ENCODE data around the gene CDA.

Gene CDA

GRCh38 chr1:20589331-20590278 lies 708 bp downstream of the CDA start:
- Histone ChIP-seq H3F3A (ENCODE audit: control insufficient read depth, insufficient read depth) (no peaks in the 10 kb centered on the region), H3K79me2 (ENCODE audit: control insufficient read depth, low read length) (no peaks in the 10 kb centered on the region), H3K27ac (ENCODE audit: low read depth, low read length) (no peak overlapping the region), H3K27me3 (ENCODE audit: control insufficient read depth, low read length) (peaks cover 29% of the 10 kb centered on the region), H4K20me1 (ENCODE audit: control insufficient read depth, insufficient read depth, low read depth, low read length) (no peaks in the 10 kb centered on the region), H3K9me2 (replicated peaks; ENCODE audit: control insufficient read depth, low read length) (no peaks in the 10 kb centered on the region), H3K4me2 (ENCODE audit: low read length) (no peak overlapping the region), H3K36me3 (ENCODE audit: control insufficient read depth, low read length) (no peaks in the 10 kb centered on the region), H3K9me3 (ENCODE audit: control insufficient read depth, insufficient read depth, low read length) (no peaks in the 10 kb centered on the region), H3K4me1 (ENCODE audit: control insufficient read depth, low read length) (no peaks in the 10 kb centered on the region), H3K4me3 (ENCODE audit: low read length) (no peak overlapping the region)
- TF ChIP-seq CTCF (IDR thresholded peaks at IDR 0.05; ENCODE audit: low read depth, low read length, poor library complexity, severe bottlenecking) (no peak), EZH2phosphoT487 (IDR thresholded peaks at IDR 0.05; ENCODE audit: borderline replicate concordance, low read length) (no peak)

- H3K4me2 ChIP-seq (ENCODE audit: low read length) = no peak overlapping the region
- H4K20me1 ChIP-seq (ENCODE audit: control insufficient read depth, insufficient read depth, low read depth, low read length) = no peaks in the 10 kb centered on the region
- no peak overlapping the region for H3K27ac ChIP-seq (ENCODE audit: low read depth, low read length)
- H3K9me2 ChIP-seq (replicated peaks; ENCODE audit: control insufficient read depth, low read length) = no peaks in the 10 kb centered on the region
- no peaks in the 10 kb centered on the region for H3K4me1 ChIP-seq (ENCODE audit: control insufficient read depth, low read length)
- H3K4me3 ChIP-seq (ENCODE audit: low read length) = no peak overlapping the region
- no peaks in the 10 kb centered on the region for H3K9me3 ChIP-seq (ENCODE audit: control insufficient read depth, insufficient read depth, low read length)
- H3K36me3 ChIP-seq (ENCODE audit: control insufficient read depth, low read length) = no peaks in the 10 kb centered on the region
- no peaks in the 10 kb centered on the region for H3F3A ChIP-seq (ENCODE audit: control insufficient read depth, insufficient read depth)
- peaks cover 25% of the 10 kb centered on the region for H3K27me3 ChIP-seq (ENCODE audit: control insufficient read depth, low read length)
- no peaks in the 10 kb centered on the region for H3K79me2 ChIP-seq (ENCODE audit: control insufficient read depth, low read length)
- TF ChIP-seq EZH2phosphoT487 (IDR thresholded peaks at IDR 0.05; ENCODE audit: borderline replicate concordance, low read length) = no peak
- no peak for TF ChIP-seq CTCF (IDR thresholded peaks at IDR 0.05; ENCODE audit: low read depth, low read length, poor library complexity, severe bottlenecking)
Measured at GRCh38 chr1:20590306-20590777, 1.4 kb downstream of the CDA start.

- Histone ChIP-seq H3F3A (ENCODE audit: control insufficient read depth, insufficient read depth) (no peaks in the 10 kb centered on the region), H4K20me1 (ENCODE audit: control insufficient read depth, insufficient read depth, low read depth, low read length) (no peaks in the 10 kb centered on the region), H3K27ac (ENCODE audit: low read depth, low read length) (no peak overlapping the region), H3K79me2 (ENCODE audit: control insufficient read depth, low read length) (no peaks in the 10 kb centered on the region), H3K9me3 (ENCODE audit: control insufficient read depth, insufficient read depth, low read length) (no peaks in the 10 kb centered on the region), H3K27me3 (ENCODE audit: control insufficient read depth, low read length) (peaks cover 20% of the 10 kb centered on the region), H3K36me3 (ENCODE audit: control insufficient read depth, low read length) (no peaks in the 10 kb centered on the region), H3K4me1 (ENCODE audit: control insufficient read depth, low read length) (no peaks in the 10 kb centered on the region), H3K9me2 (replicated peaks; ENCODE audit: control insufficient read depth, low read length) (no peaks in the 10 kb centered on the region), H3K4me3 (ENCODE audit: low read length) (no peak overlapping the region), H3K4me2 (ENCODE audit: low read length) (no peak overlapping the region)
- TF ChIP-seq CTCF (IDR thresholded peaks at IDR 0.05; ENCODE audit: low read depth, low read length, poor library complexity, severe bottlenecking) (no peak), EZH2phosphoT487 (IDR thresholded peaks at IDR 0.05; ENCODE audit: borderline replicate concordance, low read length) (no peak)
Measured at GRCh38 chr1:20593756-20594155, 4.9 kb downstream of the CDA start.

Data from DOHH2 (cell line).